Measurements from ENCODE around the gene DEAF1.
"Not testable (repeated sequence)": the region's sequence is repeated elsewhere in the genome, so short reads cannot be mapped to it uniquely, and the experiment has no call there.

The DEAF1 gene

GRCh38 chr11:678297-678696, 16.7 kb downstream of the DEAF1 start:
- DNase-seq, result no peak

- no peak for DNase-seq
These were observed 20.6 kb downstream of the DEAF1 start for GRCh38 chr11:674406-674805.

GRCh38 chr11:673866-674265, 21.2 kb downstream of the DEAF1 start:
- no peak for DNase-seq

- DNase-seq, result no peak
These were observed 29.2 kb downstream of the DEAF1 start for GRCh38 chr11:665704-666281.

- DNase-seq, result no peak
These were observed 29.8 kb downstream of the DEAF1 start for GRCh38 chr11:665062-665703.

GRCh38 chr11:662689-663274, 32.2 kb downstream of the DEAF1 start:
- DNase-seq, result peak; percentile 13 to 36

- DNase-seq, result no peak
These were observed 34.2 kb downstream of the DEAF1 start for GRCh38 chr11:660681-661444.

GRCh38 chr11:660281-660680, 34.7 kb downstream of the DEAF1 start:
- no peak for DNase-seq

GRCh38 chr11:659532-660085, 35.4 kb downstream of the DEAF1 start:
- no peak for DNase-seq

GRCh38 chr11:657691-658126, 37.3 kb downstream of the DEAF1 start:
- DNase-seq, result no peak

GRCh38 chr11:656866-657265, 38.2 kb downstream of the DEAF1 start:
- DNase-seq, result no peak

- no peak for DNase-seq
These were observed 38.6 kb downstream of the DEAF1 start for GRCh38 chr11:656426-656825.

- DNase-seq, result no peak
These were observed 39.8 kb downstream of the DEAF1 start for GRCh38 chr11:655036-655726.

- not testable (repeated sequence) for DNase-seq
These were observed 40.6 kb downstream of the DEAF1 start for GRCh38 chr11:654444-654843.

GRCh38 chr11:653837-654236, 41.2 kb downstream of the DEAF1 start:
- DNase-seq, result no peak

- not testable (repeated sequence) for DNase-seq
These were observed 41.9 kb downstream of the DEAF1 start for GRCh38 chr11:653136-653535.

- DNase-seq, result no peak
These were observed 44.5 kb downstream of the DEAF1 start for GRCh38 chr11:650482-650881.

- DNase-seq, result not testable (repeated sequence)
These were observed 47.3 kb downstream of the DEAF1 start for GRCh38 chr11:647672-648158.

GRCh38 chr11:646214-646613, 48.8 kb downstream of the DEAF1 start:
- no peak for DNase-seq

- DNase-seq, result no peak
These were observed 49.5 kb downstream of the DEAF1 start for GRCh38 chr11:645536-645935.

GRCh38 chr11:643849-644738, 50.9 kb downstream of the DEAF1 start:
- no peak for DNase-seq

- no peak for DNase-seq
These were observed 51.7 kb downstream of the DEAF1 start for GRCh38 chr11:643366-643765.
